ENCODE measurements around the gene PRKD1. TPM values are rescaled to one million over a fixed set of nuclear protein-coding genes. Genes with fewer than 3 reads are reported as not detected.
"Not testable (repeated sequence)": the region's sequence is repeated elsewhere in the genome, so short reads cannot be mapped to it uniquely, and the experiment has no call there.

PRKD1 gene
- total RNA-seq, 1 experiment from 2014 or later: 5.1 TPM

GRCh38 chr14:29814156-29815015 is 113.3 kb downstream of the PRKD1 start:
- no peak for DNase-seq (ENCODE audit: low read depth)
- in situ Hi-C loops (cut with HindIII; ENCODE audit: low pct_unique_long_range_greater_than_20kb, low sequenced_read_pairs): no loop called here

GRCh38 chr14:29810682-29811081 is 117.0 kb downstream of the PRKD1 start:
- in situ Hi-C loops (cut with HindIII; ENCODE audit: low pct_unique_long_range_greater_than_20kb, low sequenced_read_pairs): no loop called here
- no peak for DNase-seq (ENCODE audit: low read depth)

- in situ Hi-C loops (cut with HindIII; ENCODE audit: low pct_unique_long_range_greater_than_20kb, low sequenced_read_pairs): no loop called here
- no peak for DNase-seq (ENCODE audit: low read depth)
Measured at GRCh38 chr14:29810064-29810463, 117.6 kb downstream of the PRKD1 start.

GRCh38 chr14:29806124-29806517 is 121.5 kb downstream of the PRKD1 start:
- no peak for DNase-seq (ENCODE audit: low read depth)
- in situ Hi-C loops (cut with HindIII; ENCODE audit: low pct_unique_long_range_greater_than_20kb, low sequenced_read_pairs): no loop called here

DNA sequence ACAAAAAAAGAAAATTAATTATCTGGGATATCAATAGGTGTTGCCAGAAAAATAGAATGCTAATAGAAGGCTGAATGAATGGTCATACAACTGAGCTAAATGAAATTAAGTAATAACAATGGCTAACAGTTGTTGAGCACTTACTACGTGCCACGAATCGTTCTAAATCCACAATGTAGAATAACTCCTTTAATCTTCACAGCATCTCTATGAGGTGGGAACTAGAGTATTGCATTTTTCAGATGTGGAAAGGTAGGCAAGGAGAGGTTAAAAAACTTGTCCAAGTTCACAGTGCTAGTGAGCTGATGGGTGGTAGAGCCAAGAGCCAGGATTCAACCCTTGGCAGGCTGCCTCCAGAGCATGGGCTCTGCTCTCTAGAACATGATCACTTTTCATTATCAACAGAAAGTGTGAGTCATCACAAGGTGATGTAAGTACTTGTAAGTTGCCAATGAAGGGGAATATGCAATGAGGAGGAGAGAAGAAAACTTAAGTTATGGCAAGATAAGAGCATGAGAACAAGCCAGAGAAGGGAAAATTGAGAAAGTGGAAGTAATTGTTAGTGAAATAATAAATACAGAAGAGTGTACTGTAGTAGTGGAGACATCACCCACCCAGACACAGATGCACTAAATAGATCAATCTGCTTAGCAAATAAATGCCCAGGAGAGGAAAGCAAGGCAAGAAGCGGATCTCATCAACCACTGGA is 122.1 kb downstream of the PRKD1 start:
- in situ Hi-C loops (cut with HindIII; ENCODE audit: low pct_unique_long_range_greater_than_20kb, low sequenced_read_pairs): no loop called here
- DNase-seq (ENCODE audit: low read depth): peak; percentile 69

GRCh38 chr14:29804481-29805266 is 123.0 kb downstream of the PRKD1 start:
- in situ Hi-C loops (cut with HindIII; ENCODE audit: low pct_unique_long_range_greater_than_20kb, low sequenced_read_pairs): no loop called here
- DNase-seq (ENCODE audit: low read depth): no peak

- no peak for DNase-seq (ENCODE audit: low read depth)
- in situ Hi-C loops (cut with HindIII; ENCODE audit: low pct_unique_long_range_greater_than_20kb, low sequenced_read_pairs): no loop called here
Measured at GRCh38 chr14:29803045-29803444, 124.6 kb downstream of the PRKD1 start.

- no peak for DNase-seq (ENCODE audit: low read depth)
- in situ Hi-C loops (cut with HindIII; ENCODE audit: low pct_unique_long_range_greater_than_20kb, low sequenced_read_pairs): no loop called here
Measured at GRCh38 chr14:29802211-29802610, 125.4 kb downstream of the PRKD1 start.

DNA sequence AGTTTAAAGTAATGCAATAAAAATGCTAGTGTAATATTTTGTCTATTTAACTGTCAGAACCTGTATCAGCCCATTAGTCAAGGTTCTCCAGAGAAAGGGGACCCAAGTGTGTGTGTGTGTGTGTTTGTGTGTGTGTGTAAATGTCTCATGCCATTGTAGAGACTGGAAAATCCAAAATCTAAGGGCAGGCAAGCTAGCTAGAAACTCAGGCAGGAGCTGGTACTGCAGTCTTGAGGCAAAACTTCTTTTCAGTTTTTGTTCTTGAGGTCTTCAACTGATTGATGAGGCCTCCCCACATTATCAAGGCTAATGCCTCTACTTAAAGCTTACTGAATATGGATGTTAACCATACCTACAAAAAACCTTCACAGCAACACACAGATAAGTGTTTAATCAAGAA is 126.7 kb downstream of the PRKD1 start:
- in situ Hi-C loops (cut with HindIII; ENCODE audit: low pct_unique_long_range_greater_than_20kb, low sequenced_read_pairs): no loop called here
- DNase-seq (ENCODE audit: low read depth): no peak

DNA sequence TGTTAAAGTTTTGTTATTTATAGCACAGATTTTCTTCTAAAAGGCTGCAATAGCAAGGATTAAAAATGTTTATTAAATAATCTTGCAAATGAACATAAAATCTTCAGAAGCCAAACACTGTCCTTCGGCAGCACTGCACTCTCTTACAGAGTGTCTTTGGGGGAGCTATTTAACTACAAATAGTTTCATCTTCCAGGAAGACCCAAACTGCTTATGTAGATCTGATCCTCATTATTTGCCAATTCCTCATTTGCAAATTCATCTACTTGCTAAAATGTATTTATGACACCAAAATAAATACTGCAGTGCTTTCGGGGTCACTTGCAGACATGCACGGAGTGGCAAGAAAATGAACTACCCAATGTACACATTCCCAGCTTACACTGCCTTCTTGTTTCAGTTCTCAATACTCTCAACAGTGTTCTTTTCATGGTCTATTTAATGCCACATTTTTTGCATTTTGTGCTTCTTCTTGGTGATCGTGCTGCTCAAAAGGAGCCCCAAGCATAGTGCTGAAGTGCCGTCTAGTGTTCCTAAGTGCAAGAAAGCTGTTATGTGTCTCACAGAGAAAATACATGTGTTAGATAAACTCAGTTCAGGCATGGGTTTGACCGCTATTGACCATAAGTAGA is 128.1 kb downstream of the PRKD1 start:
- in situ Hi-C loops (cut with HindIII; ENCODE audit: low pct_unique_long_range_greater_than_20kb, low sequenced_read_pairs): no loop called here
- DNase-seq (ENCODE audit: low read depth): no peak

GRCh38 chr14:29798811-29799210 is 128.8 kb downstream of the PRKD1 start:
- DNase-seq (ENCODE audit: low read depth): no peak
- in situ Hi-C loops (cut with HindIII; ENCODE audit: low pct_unique_long_range_greater_than_20kb, low sequenced_read_pairs): no loop called here

- DNase-seq (ENCODE audit: low read depth): no peak
- in situ Hi-C loops (cut with HindIII; ENCODE audit: low pct_unique_long_range_greater_than_20kb, low sequenced_read_pairs): no loop called here
Measured at GRCh38 chr14:29798108-29798663, 129.5 kb downstream of the PRKD1 start.

GRCh38 chr14:29796853-29797252 is 130.8 kb downstream of the PRKD1 start:
- no peak for DNase-seq (ENCODE audit: low read depth)
- in situ Hi-C loops (cut with HindIII; ENCODE audit: low pct_unique_long_range_greater_than_20kb, low sequenced_read_pairs): no loop called here

DNA sequence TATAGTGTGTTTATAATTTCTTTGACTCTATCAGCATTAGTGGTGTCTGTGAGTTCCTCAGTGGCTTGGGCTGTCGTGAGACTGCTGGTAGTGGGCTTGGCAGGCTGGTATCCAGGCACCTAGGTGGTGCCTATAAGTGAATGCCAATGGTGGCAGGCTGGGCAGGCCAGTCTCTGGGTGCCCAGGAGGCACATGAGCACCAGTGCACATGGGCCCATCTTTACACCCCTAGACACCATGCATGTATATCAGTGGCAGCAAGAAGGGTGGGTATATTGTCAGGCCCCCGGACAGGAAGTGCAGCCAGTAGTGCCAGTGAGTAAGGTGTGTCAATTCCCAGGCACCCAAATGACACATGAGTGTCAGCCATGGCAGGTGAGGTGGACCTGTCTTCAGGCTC is 138.2 kb downstream of the PRKD1 start:
- no peak for DNase-seq (ENCODE audit: low read depth)
- in situ Hi-C loops (cut with HindIII; ENCODE audit: low pct_unique_long_range_greater_than_20kb, low sequenced_read_pairs): no loop called here

- in situ Hi-C loops (cut with HindIII; ENCODE audit: low pct_unique_long_range_greater_than_20kb, low sequenced_read_pairs): no loop called here
- DNase-seq (ENCODE audit: low read depth): no peak
Measured at GRCh38 chr14:29788093-29788492, 139.6 kb downstream of the PRKD1 start.

- in situ Hi-C loops (cut with HindIII; ENCODE audit: low pct_unique_long_range_greater_than_20kb, low sequenced_read_pairs): no loop called here
- DNase-seq (ENCODE audit: low read depth): no peak
Measured at GRCh38 chr14:29783556-29783955, 144.1 kb downstream of the PRKD1 start.

DNA sequence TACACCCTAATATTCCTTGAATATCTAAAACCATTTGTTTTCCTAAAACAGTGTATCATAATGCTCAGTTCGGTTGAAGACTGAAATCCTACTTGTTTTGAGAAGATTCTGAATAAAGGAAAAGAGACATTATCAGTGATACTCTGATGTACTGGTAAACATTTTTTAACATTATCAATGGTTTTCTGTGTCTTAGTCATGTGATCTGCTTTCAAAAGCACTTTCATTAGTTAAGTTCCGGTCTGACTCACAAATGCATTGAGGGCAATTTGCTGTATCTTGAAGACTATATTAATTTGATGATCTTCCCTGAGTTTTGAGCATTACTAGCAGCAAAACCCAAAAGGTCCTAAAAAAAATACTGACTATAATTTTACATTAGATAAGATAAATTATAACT is 145.6 kb downstream of the PRKD1 start:
- in situ Hi-C loops (cut with HindIII; ENCODE audit: low pct_unique_long_range_greater_than_20kb, low sequenced_read_pairs): no loop called here
- no peak for DNase-seq (ENCODE audit: low read depth)

DNA sequence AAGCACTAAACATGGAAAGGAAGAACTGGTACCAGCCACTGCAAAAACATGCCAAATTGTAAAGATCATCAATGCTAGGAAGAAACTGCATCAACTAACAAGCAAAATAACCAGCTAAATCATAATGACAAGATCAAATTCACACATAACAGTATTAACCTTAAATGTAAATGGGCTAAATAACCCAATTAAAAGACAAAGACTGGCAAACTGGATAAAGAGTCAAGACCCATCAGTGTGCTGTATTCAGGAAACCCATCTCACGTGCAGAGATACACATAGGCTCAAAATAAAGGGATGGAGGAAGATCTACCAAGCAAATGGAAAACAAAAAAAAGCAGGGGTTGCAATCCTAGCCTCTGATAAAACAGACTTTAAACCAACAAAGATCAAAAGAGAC is 150.5 kb downstream of the PRKD1 start:
- DNase-seq (ENCODE audit: low read depth); in situ Hi-C loops (cut with HindIII; ENCODE audit: low pct_unique_long_range_greater_than_20kb, low sequenced_read_pairs): not testable (repeated sequence)

Data from Caki2 (cell line).